H1 (cell line): ENCODE measurements around the gene CFP. TPM values are rescaled to one million over a fixed set of nuclear protein-coding genes. Genes with fewer than 3 reads are reported as not detected.

Experiments
- EZH2 ChIP-seq: fragments of 200-600 bp; sonication (generic); IDR thresholded peaks from 2 replicates; pipeline ENCODE4 v1.7.1; 2012; ENCODE audit warnings: low read depth, mild to moderate bottlenecking, moderate library complexity, low read length, inconsistent platforms; ENCODE audit not compliant: severe bottlenecking
- polyA plus RNA-seq, 7 experiments: library from polyadenylated mRNA; depleted of rRNA in 3 of 7; stranded (reverse) in 5 of 7; unstranded in 2 of 7; fragments of >200 nt in 5 of 7; fragments of 200-250 nt in 2 of 7; gene quantifications; 1 replicate in 5 of 7; 2 replicates in 1 of 7; 4 replicates in 1 of 7; pipeline versions ENCODE4 v1.2.1 to v1.2.3, GENCODE V29; 2011 to 2013; ENCODE audit warnings: missing spikeins in 2 of 7, mixed read lengths in 2 of 7
- total RNA-seq: library from RNA; stranded (reverse); fragmentation: NEBNext Ultra II Directional; extraction: Animal tissue kit (Norgen Biotek cat#: 25700); gene quantifications from 2 replicates; pipeline ENCODE4 v1.2.1, GENCODE V29; 2021

Gene CFP
- total and polyA plus RNA-seq, 2 of the 8 experiments (the other 6 are each of a cell fraction or from before 2014, with no cell fraction given), result 0.76 to 2.2 TPM

DNA sequence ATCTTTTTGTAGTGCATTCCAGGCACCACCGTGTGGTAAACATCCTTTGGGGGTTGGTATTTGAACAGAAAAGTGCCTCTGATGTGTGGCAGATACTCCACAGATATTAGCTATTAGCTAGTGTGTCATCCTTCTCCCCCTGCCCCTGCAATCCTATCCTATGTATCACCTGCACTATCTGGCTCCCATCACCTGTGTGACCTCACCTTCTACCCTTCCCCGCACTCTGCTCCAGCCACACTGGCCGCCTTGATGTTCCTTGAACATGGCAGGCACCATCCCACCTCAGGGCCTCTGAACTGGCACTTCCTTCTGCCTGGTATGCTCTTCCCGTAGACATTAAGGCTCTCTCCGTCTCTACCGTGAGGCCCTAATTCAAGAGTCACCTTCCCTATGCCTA is 16.9 kb upstream of the CFP start (continued):
- no peak for TF ChIP-seq EZH2
